NB4 (cell line): ENCODE data around the gene DPH2.

Source experiments
- CTCF ChIP-seq: IDR thresholded peaks from one replicate; pipeline ENCODE4 v1.5.1; 2012; ENCODE audit warnings: low read depth, low read length
- MYC ChIP-seq: IDR thresholded peaks from 2 replicates; pipeline ENCODE4 v1.6.1; 2011; ENCODE audit warnings: low read depth, low read length
- POLR2A ChIP-seq: IDR thresholded peaks from 2 replicates; pipeline ENCODE4 v1.6.1; 2011; ENCODE audit warnings: mild to moderate bottlenecking; ENCODE audit not compliant: insufficient read length; ENCODE audit errors: extremely low read depth

- no peak for TF ChIP-seq CTCF
- TF ChIP-seq MYC = no peak
- no peak for TF ChIP-seq POLR2A
These were observed 13.6 kb upstream of the DPH2 start for GRCh38 chr1:43956234-43956633.
